A204.1 (cell line): Measurements from ENCODE around the gene CD6.

Source experiments
- FAIRE-seq: peaks from 2 replicates; lab custom pipeline; 2012; peaks lifted over from hg19 to GRCh38; lab: Jason Lieb, UNC

Gene CD6

DNA sequence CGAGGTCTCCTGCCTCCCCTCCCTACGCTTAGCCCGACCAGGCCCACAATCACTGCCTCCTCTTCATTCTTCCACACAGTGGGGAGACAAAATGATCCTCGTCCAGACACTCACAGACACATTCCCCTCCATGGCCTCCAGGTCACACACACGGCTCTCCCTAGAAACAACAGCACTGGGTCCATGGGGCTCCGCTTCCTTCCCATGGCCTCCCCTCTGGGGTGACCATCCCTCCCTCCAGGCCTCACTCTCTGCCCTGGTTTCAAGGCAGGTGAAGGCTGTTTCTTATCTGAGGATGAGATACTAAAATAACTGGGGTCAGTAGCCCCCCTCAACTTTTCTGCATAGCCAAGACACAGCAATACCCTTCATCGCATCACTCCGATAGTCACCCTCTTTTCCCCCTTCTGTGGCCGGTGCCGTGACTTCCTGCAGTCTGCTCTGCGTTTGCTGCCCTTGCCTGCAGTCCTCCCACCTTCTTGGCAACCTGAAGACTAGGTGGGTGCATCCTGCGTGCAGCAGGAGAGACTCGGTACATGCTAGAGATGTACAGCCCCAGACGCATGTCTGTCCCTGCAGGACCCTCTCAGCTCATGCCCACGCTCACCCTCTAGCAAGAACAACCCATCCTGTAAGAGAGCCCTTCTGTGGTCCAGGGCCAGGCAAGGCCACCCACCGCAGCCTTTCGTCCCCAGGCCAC lies 55.8 kb downstream of the CD6 start:
- no peak for FAIRE-seq

DNA sequence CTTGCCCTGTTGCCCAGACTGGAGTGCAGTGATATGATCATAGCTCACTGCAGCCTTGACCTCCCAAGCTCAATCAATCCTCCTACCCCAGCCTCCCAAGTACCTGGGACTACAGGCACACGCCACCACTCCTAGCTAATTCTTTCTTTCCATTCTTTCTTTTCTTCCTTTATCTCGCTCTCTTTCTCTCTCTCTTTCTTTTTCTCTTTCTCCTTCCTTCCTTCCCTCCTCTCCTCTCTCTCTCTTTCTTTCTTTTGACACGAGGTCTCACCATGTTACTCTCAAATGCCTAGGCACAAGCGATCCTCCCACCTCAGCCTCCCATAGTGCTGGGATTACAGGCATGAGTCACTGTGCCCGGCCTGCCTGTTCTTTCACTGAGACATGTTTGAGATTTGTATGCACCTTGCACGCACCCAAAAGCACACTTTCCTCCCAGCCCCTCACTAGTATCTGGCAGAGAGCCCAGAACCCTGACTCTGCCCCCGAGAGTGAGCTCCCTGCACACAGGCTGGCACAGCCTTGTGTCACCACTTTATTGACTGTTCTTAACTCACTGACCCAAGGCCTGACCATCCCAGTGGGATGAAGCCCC lies 56.8 kb downstream of the CD6 start:
- no peak for FAIRE-seq

DNA sequence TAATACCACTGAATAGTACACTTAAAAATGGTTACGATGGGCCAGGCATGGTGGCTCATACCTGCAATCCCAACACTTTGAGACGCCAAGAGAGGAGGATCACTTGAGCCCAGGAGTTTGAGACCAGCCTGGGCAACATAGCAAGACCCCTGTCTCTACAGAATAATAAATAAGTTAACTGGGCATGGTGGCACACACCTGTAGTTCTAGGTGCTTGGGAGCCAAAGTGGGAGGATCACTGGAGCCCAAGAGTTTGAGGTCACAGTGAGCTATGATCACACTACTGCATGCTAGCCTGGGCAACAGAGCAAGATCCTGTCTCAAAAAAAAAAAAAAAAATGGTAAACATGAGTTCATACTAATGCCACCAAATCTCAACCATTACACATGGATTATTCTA lies 61.3 kb downstream of the CD6 start:
- no peak for FAIRE-seq

DNA sequence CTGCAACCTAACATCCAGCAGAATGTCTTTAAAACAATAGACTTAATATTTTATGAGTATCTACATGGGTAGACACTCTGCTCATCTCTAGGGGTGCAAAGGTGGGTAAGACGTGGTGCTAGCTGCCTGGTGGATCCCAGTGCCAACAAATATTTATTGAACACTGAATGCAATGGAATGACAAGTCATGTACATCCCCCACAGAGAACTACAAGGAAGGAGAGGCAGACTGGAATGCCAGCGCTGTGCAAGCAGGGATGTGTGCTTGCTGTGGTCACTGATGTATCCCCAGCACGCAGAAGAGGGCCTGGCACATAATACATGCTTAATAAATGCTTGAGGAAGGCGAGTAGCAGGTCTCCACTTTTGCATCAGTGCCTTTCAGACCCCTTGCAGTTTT lies 61.9 kb downstream of the CD6 start:
- FAIRE-seq = no peak

DNA sequence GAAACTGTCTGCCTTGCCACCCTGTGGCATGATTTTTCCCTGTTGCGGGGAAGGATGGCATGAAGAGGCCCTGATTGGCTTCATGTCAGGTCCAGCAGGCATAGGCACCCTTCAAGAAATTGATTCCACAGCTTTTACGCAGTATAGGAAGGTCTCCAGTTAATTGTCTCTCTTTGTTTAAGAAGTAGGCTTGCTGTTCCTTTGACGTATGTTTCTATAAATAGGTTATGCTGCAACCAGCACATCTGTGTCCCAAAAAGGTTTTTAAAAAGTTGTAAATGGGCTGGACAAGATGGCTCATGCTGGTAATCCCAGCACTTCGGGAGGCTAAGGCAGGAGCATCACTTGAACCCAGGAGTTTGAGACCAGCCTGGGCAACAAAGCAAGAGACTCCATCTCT lies 62.6 kb downstream of the CD6 start:
- no peak for FAIRE-seq

DNA sequence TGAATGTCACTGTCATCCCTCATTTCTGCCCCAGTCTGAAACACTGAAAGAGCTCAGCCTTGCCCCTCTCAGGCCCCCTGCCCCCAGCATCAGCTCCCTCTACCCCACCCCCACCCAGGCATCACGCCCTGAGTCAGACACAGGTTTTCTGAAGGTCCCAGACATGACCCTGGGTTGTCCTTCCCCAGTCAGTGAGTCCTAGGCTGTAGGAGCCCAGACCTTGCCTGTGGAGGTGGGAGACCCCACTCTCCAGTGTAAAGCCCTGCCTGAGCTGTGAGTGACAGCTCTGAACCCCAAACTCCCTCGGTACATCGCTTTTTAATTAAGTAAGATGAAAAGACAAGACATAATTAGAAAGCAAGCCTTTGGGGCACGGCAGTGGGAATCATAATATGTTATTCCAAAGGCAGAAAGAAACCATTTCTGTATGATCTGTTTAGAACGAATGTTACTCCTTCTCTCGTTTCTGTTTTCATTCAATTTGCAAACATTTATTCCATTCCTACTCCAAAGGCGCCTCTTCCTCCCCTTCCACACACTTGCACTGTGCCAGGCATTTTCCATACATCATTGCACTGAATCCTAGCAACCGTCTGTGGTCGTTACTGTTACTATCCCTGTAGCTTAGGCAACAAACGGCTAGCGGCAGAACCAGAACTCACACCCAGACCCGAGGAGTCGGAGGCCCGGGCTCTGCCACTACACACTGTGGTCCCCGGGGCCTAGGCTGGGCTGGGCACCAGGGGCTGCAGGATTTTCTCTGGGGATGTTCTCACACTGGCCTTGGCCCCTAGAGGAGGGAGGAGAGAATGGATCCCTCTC lies 63.4 kb downstream of the CD6 start:
- no peak for FAIRE-seq

DNA sequence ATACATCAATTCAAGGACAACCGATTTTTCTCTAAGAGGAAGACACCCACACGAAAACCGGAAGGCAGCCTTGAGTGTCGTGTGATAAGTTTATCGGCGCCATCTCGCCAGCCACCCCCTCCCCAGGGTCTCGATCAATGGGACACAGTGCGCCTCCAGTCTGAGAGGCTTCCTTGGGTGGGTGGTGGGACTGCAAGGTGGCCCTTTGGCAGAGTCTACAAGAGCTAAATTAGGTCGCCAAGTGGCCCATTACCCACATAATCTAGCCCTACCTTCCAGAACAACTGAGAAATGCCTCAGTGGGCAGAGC lies 64.0 kb downstream of the CD6 start:
- FAIRE-seq = no peak

DNA sequence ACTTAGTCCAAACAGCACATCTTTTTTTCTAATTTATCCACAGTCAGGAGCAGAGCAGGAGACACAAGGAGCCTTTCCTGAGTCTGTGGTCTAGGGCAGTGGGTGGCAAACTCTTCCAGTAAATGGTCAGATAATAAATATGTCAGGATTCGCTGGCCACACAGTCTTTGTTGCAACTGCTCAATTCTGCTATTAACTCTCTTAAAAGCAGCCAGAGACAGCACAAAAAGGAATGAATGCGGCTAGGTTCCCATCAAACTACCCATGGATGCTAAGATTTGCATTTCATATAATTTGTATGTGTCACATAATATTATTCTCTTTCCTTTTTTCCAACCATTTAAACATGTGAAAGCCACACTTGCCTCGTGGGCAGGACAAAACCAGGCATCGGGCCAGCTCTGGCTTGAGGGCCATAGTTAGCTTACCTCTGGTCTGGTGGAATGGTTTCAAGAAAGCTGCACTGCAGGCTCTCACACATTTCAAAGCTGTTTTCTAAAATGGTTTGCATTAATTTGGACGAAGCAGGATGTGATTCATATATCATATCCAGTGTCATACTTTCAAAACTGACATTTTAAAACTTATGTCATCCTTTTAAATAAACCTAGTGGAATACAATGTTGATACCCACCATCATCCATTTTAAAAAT lies 66.1 kb downstream of the CD6 start:
- FAIRE-seq = no peak

DNA sequence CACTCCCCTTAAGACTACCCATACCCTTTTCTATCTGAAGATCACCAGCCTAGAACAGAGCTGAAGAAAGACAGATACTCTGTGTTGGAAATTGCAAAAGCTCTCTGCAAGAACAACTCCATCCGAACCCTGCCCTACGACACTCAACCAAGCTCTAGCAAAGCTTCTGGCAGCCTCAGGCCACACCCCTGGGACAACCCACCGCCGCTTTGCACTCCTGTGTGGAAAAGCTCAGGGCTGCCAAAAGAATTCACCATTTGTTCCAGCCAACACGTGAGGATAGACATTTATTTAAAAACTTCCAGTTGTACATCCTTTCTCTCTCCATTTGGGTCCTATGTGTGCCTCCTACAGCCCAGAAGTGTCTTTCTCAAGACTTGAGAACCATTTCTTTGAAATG lies 68.4 kb downstream of the CD6 start:
- no peak for FAIRE-seq

DNA sequence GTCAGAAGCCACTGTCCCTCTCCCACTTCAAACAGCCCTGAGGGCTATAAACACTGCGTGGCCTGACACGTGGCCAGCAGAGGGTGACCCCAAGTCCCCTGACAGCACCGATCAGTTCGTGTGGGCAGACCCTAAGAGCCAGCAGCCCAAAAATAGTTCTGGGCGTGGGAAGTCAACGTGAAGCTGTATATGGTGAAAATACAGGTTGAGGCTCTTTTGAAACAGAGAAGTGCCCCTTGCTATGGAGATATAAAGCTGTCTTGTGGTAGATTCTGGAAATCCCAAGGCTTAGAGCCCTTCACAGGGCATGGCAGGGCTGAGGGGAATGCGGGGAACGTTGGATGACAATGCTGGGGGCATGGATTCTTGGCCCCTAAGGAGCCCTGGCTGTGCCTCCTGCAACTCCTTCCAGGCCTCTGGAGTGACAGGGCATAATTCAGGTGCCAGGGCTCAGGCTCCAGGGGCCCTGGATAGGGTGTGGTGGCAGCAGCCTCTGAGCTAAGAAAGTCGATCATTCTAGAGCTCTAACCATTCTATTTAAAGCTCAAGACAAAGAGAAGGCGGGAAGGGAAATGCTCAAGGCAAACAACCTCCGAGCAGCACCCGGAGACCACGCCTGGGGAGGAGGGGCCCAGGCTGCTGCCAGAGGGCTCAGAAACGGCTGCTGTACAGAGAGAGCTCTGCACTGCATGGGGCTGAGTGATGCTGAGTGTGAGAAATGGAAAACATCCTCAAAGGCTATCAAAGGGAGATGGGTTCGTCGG lies 70.5 kb downstream of the CD6 start:
- no peak for FAIRE-seq

DNA sequence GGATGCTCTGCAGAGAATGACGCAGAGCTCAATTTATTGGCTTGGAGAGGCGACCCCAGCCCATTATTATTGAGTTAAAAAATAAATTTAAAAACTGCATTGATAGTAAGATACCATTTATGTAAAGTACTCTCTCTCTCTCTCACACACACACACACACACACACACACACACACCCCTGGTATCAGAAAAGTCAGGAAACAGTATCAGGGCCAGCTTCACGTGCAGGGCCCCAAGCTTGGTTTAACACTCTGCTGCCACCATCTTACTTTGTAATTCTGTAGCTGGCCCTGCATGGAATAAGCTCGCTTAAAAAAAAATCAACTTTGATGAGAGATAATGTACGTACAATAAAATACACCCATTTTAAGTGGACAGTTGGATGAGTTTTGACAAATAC lies 71.1 kb downstream of the CD6 start:
- no peak for FAIRE-seq

DNA sequence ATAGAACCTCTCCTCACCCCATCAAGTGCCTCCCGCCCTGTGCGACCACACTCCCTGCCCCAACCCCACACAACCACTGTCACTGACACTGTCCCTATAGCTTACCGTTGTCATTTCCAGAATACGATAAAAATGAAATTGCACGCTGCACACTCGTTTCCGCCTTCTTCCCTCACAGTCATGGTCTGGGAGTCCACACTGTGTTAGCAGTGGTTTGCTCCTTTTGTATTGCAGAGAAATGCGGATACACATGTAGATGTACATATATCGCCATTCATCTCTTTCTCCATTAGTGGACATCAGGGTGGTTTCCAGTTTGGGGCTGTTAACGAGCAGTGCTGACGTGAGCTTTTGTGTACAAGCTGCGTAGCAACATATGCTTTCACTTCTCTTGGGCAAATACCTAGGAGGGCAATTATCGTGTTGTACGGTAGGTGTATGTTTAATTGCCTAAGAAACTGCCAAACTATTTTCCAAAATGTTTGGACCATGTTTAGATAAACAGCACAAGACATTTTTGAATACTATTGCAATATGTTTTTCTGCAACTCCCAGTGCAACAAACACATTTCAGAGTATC lies 71.6 kb downstream of the CD6 start:
- no peak for FAIRE-seq

DNA sequence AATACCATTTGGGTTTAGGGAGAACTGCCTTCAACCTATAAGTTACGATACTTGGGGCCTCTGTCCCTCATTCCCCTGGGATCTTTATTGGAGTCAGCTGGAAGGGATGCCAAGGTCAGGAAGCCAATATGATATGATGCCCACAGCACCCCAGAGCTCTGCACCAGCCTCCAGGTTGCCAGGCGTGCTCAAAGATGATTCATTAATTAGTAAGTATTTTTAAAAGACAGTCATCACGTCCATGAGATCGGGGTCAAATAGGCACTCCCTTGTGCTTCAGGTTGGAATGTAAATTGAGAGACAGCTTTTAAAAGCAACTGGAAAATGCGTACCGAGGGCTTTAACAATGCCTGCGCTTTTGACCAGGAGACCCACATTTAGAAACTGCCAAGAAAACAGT lies 73.8 kb downstream of the CD6 start:
- no peak for FAIRE-seq

DNA sequence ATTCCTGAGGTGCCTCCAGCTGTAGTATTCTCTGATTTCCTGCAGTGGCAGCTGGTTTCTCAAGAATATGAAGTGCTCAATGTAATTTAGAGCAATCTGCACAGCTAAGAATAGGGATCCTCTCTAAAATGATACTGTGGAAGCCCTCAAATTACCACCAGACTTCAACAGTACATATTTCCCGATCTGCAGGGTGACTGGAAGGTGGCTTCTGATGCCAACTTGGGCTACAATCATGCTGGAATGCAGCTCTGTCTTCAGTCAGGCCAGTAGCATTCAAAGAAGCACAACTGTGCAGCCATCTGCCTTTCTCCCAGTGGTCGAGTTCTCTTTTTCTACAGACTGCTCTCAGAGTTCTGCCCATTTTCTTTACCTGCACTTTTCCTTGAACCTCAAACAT lies 75.4 kb downstream of the CD6 start:
- no peak for FAIRE-seq

DNA sequence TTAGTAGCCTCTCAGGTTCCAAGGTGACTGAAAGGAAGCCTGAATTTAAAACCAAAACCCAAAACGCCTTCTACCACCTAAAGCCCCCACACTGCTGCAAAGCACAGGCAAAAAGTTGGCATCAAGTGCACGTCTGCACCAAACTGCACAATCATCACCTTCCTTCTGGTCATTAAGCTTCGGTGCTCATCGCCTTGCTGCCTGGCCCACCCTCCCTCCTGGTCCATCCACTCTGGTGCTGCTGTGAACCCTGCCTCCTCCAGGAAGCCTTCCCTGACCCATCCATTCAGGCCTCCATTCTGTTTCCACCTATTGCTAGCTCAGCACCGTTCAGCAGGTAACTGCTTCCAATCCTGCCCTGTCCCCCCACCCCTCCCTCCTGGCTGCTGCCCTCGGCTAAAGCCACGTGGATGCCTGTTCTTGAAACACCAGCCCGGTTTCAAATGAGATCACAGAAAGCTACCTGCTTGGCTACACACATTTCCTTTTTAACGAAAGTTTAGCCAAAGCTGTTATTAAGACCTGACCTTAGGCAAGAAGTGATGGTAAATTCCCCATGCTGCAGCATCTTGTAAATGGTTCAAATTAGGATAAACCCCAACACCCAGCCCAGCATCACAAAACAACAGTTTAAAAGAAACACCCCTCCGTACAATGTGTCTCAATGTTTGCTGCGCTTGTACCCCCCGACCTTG lies 77.0 kb downstream of the CD6 start:
- FAIRE-seq = no peak

DNA sequence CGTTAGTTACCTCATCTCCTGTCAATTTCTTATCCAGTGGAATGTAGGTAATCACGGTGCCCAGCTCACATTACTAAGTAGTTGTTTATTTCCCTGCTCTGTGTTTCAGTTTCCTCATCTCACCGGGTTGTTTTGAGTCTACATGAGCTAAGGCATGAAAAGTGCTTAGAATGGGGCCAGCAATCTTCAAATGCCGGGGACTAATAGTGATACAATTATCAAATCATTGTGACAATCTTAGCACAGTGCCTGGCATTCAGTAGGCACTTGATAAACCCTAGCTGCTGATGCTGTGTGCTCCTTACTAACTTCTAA lies 77.5 kb downstream of the CD6 start:
- FAIRE-seq = no peak

DNA sequence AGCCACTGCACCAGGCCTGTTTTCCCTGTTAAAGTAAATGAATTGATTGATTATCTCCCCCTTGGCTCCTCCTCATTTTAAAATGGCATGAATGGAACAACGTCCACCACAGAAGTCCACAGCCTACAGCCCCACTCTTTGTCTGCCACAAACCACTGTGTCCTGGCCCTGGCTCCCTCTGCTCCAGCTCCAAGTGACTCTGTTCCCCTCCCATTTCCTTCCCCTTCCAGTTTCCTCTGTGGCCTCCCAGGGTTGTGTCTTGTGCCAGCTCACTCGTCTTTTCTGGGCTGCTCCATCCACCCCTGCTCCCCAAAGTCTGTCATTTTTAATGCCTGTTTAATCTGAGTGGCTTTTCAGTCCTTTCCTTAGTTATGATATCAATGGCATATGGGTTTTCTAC lies 78.4 kb downstream of the CD6 start:
- no peak for FAIRE-seq

DNA sequence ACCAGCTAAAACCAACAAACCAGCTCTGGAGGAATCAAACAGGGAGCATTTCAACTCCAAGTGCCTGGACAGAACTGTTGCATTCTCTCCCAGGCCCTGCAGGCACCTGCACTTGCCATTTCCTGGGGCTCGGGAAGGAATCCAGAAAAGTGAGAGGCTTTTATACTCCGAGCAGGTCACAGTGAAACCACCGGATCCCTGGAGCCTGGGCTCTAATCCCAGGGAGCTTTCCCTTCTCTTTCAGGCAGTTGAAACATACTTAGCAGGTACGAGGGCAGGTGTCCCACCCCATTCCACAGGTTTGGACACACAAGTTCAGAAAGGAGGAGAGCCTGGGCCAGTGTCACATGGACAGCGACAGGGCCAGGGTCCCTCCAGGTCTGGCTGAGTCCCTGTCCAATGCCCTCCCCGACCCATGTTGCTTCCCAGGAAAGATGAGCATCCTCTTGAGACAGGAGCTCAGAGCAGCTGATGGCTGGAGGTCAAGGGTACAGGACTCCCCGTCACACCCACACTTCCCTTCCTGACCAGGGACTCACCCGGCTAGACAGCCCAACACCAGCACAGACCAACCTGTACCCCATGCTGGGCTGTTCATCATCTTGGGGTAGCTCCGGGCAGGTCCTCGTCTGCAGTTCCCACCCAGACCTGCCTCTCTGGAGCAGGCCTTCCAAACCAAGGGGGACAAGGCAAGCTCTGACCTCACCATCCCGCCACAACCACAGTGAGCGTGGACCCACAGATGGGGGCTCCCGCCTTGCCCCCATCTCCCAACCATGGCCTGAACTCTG lies 80.9 kb downstream of the CD6 start:
- FAIRE-seq = no peak

DNA sequence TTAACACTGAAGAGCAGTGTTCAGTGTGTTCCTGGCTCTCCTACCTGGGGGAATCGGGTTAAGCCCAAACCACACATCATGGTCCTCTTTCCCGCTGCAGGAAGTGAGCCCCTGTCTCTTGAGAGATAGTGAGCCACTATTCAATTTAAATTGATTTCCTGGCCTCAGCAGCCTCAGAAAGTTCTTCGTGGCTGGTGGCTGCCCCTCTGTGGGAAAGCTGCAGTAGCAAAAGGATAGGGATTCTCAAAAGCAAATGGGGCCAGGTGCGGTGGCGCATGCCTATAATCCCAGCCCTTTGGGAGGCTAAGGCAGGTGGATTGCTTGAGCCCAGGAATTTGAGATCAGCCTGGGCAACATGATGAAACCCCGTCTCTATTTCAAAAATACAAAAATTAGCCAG lies 81.7 kb downstream of the CD6 start:
- no peak for FAIRE-seq

DNA sequence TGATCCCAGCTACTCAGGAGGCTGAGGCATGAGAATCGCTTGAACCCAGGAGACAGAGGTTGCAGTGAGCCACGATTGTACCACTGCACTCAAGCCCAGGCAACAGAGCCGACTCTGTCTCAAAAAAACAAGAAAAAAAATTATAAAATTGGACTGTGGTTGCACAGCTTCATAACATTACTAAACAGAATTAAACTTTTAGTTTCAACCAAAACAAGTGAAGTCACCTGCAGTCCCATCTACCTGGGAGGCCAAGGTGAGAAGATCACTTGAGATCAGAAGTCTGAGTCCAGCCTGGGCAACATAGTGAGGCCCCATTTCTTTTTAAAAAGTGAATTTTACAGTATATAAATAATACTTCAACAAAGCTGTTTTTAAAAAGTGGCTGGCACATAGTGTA lies 83.0 kb downstream of the CD6 start:
- no peak for FAIRE-seq
